Lung (tissue), 12 donors: ENCODE measurements around the gene SEMA4D. TPM values are rescaled to one million over a fixed set of nuclear protein-coding genes. Genes with fewer than 3 reads are reported as not detected.

ENCODE experiments used
- ATAC-seq: fragments of 200-7000 bp; cut with Tn5 transposase; one replicate; pipeline ENCODE4 v1.9.1; 2020; ENCODE audit warnings: moderate number of reproducible peaks; ENCODE audit not compliant: insufficient read depth, low FRiP score
- DNase-seq, 3 donors: peaks; one replicate each; pipeline ENCODE4 v3.0.0-alpha.2; 2013 to 2017
- H3K27ac ChIP-seq, 2 donors: one replicate each; pipeline ENCODE4 v1.5.1; 2013; ENCODE audit warnings: mild to moderate bottlenecking in 2 of 2, moderate library complexity in 2 of 2, control low read depth in 1 of 2, inconsistent platforms in 1 of 2, low read depth in 1 of 2, low read length in 1 of 2
- H3K27me3 ChIP-seq, 3 donors: one replicate each; pipeline ENCODE4 v1.5.1; 2013; ENCODE audit warnings: low read length in 2 of 3; ENCODE audit not compliant: control insufficient read depth in 3 of 3, insufficient read depth in 3 of 3
- H3K36me3 ChIP-seq, 4 donors: one replicate each; pipeline ENCODE4 v1.5.1; 2013; ENCODE audit warnings: low read length in 4 of 4, mild to moderate bottlenecking in 1 of 4, moderate library complexity in 1 of 4; ENCODE audit not compliant: control insufficient read depth in 4 of 4, insufficient read depth in 4 of 4
- H3K4me1 ChIP-seq, 5 donors: one replicate each; pipeline ENCODE4 v1.5.1; 2013; ENCODE audit warnings: low read length in 5 of 5, mild to moderate bottlenecking in 2 of 5, moderate library complexity in 1 of 5; ENCODE audit not compliant: control insufficient read depth in 5 of 5, insufficient read depth in 5 of 5
- H3K4me3 ChIP-seq: one replicate; pipeline ENCODE4 v1.5.1; 2013; ENCODE audit warnings: mild to moderate bottlenecking, control low read depth, moderate library complexity
- H3K9ac ChIP-seq, 2 donors: one replicate each; pipeline ENCODE4 v1.5.1; 2013; ENCODE audit warnings: low read length in 2 of 2, control low read depth in 1 of 2; ENCODE audit not compliant: insufficient read depth in 1 of 2
- H3K9me3 ChIP-seq, 4 donors: one replicate each; pipeline ENCODE4 v1.5.1; 2013; ENCODE audit warnings: low read length in 3 of 4, mild to moderate bottlenecking in 1 of 4, moderate library complexity in 1 of 4; ENCODE audit not compliant: control insufficient read depth in 4 of 4, insufficient read depth in 3 of 4
- WGBS, 2 donors: extraction: QIAGEN DNeasy Blood & Tissue Kit; methylation state at CpG; one replicate each; pipeline ENCODE4 v1.1.7; 2013; 5-methylcytosine and 5-hydroxymethylcytosine counted together
- polyA plus RNA-seq, 2 donors: library from polyadenylated mRNA; stranded (reverse); fragments of 200-250 nt; gene quantifications; one replicate each; pipeline ENCODE4 v1.2.1, GENCODE V29; 2013
- total RNA-seq, 2 donors: library from RNA; depleted of rRNA in 1 of 2; stranded (reverse); fragments of >200 nt in 1 of 2; gene quantifications; one replicate each; pipeline ENCODE4 v1.2.1, GENCODE V29; 2014 to 2021
- TF ChIP-seq, protein P1 (sequence below): IDR thresholded peaks from 2 replicates; pipeline ENCODE4 v1.5.1; 2012; ENCODE audit warnings: mild to moderate bottlenecking; ENCODE audit errors: control extremely low read depth, extremely low read depth
- donor health status: control.
- donor health status: control.
- donor health status: Bipolar disorder and iron deficiency.
- donor health status: healthy.
- donor health status: DM: yes; HTN: yes; CAD: no.

Gene SEMA4D
- total and polyA plus RNA-seq, 4 donors: 6.7 to 61.5 (median 29.0) TPM

DNA sequence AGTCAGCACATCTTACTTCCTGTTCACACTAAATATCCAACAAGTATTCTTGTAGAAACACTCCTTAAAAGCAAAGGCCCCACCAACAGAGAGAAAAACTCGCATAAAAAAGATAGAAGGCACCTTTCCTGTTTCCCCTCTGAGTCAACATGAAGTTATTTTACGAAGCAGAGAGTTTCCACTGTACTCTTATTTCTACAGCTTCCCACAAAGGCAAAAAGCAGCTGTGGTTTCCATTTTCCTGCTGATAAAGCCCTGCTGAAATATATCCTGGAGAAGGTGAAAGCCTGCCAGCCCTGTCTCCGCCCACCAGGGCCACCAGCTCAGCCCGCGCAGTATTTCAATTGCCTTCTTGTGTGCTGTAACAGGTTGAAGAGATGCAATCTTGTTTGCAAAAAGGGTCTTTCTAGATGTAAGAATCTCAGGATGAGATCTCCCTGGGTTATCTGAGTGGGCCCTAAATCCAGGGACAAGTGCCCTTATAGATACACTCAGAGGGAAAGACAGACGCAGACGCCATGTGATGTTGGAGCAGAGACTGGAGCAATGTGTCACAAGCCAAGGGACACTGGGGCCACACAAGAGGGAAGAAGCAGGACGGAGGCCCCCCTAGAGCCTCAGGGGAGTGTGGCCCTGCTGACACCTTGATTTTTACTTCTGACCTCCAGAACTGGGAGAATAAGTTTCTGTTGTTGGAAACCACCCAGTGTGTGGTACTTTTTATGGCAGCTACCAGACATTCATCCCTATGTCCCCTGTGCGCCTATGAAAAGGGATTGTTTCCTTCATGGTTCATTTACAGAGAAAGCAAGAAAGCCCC lies 19.9 kb downstream of the SEMA4D start:
- no peak overlapping the region for H3K4me3 ChIP-seq
- peaks cover 0 to 3% (median 1%) of the 10 kb centered on the region in 4 donors for H3K9me3 ChIP-seq
- no peak overlapping the region for H3K27ac ChIP-seq
- 34 to 50% methylated on average over 9 of the region's 9 CpGs for WGBS, 2 donors
- peaks cover 0 to 4% (median 1%) of the 10 kb centered on the region in 4 donors for H3K36me3 ChIP-seq
- H3K4me1 ChIP-seq: peaks cover 0 to 23% (median 10%) of the 10 kb centered on the region in 5 donors
- DNase-seq: peak; percentile 28 to 54 (median 51)
- H3K27me3 ChIP-seq: no peaks in the 10 kb centered on the region
- no peak overlapping the region for H3K9ac ChIP-seq
- TF ChIP-seq, protein P1, sequence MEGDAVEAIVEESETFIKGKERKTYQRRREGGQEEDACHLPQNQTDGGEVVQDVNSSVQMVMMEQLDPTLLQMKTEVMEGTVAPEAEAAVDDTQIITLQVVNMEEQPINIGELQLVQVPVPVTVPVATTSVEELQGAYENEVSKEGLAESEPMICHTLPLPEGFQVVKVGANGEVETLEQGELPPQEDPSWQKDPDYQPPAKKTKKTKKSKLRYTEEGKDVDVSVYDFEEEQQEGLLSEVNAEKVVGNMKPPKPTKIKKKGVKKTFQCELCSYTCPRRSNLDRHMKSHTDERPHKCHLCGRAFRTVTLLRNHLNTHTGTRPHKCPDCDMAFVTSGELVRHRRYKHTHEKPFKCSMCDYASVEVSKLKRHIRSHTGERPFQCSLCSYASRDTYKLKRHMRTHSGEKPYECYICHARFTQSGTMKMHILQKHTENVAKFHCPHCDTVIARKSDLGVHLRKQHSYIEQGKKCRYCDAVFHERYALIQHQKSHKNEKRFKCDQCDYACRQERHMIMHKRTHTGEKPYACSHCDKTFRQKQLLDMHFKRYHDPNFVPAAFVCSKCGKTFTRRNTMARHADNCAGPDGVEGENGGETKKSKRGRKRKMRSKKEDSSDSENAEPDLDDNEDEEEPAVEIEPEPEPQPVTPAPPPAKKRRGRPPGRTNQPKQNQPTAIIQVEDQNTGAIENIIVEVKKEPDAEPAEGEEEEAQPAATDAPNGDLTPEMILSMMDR: no peak
- no peak for ATAC-seq

DNA sequence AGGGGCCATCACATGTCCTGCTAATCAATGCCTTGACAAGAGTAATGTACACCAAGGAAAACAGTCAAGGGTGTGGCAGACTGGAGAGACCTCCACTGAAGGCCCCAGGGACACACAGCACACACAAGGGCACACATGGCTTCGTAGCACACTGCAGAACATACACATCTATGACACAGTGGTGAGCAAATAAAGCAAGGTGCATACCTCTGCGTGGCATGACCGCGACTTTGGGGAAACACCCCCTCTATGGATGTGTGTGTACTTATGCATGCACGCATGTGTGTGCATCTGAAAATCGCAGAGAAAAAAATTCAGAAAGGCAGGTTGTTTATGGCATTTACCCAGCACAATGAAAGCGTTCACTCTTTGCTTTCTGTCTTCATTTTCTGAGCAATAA lies 20.5 kb downstream of the SEMA4D start:
- H3K4me3 ChIP-seq: no peak overlapping the region
- WGBS, 2 donors: 39 to 64% methylated on average over 7 of the region's 7 CpGs
- no peak for DNase-seq
- H3K4me1 ChIP-seq: peaks cover 0 to 23% (median 10%) of the 10 kb centered on the region in 5 donors
- no peaks in the 10 kb centered on the region for H3K27me3 ChIP-seq
- peaks cover 0 to 6% (median 1%) of the 10 kb centered on the region in 4 donors for H3K9me3 ChIP-seq
- no peak overlapping the region for H3K9ac ChIP-seq
- no peak overlapping the region for H3K27ac ChIP-seq
- TF ChIP-seq, protein P1: no peak
- no peak for ATAC-seq
- peaks cover 0 to 4% (median 1%) of the 10 kb centered on the region in 4 donors for H3K36me3 ChIP-seq

DNA sequence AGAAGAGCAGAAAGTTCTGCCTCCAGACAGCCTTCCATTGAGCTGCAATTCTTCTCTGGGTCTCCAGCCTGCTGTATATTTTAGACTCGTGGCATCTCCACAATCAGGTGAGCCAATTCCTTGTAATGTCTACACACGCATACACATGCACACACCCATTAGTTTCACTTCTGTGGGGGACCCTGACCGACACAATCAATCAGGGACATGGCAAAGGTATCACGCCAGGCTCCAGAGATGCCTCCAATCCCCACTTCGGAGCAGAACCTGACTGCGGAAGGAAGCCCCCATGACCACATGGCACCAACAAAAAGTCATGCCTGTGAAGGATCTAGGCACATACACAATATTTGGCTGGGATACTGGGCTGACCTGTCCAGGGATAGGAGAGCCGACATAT lies 21.4 kb downstream of the SEMA4D start:
- H3K9ac ChIP-seq: no peak overlapping the region
- no peak overlapping the region for H3K27ac ChIP-seq

More for the DNA sequence above, 21.4 kb downstream of the SEMA4D start:
- WGBS, 2 donors: 87 to 89% methylated on average over 7 of the region's 7 CpGs
- H3K9me3 ChIP-seq: peaks cover 0 to 6% (median 1%) of the 10 kb centered on the region in 4 donors
- peaks cover 0 to 23% (median 10%) of the 10 kb centered on the region in 5 donors for H3K4me1 ChIP-seq
- TF ChIP-seq, protein P1: no peak
- H3K27me3 ChIP-seq: no peaks in the 10 kb centered on the region
- ATAC-seq: no peak
- peaks cover 0 to 4% (median 2%) of the 10 kb centered on the region in 4 donors for H3K36me3 ChIP-seq
- no peak for DNase-seq
- H3K4me3 ChIP-seq: no peak overlapping the region
